K562 (cell line): Measurements from ENCODE around the gene DTL. TPM values are rescaled to one million over a fixed set of nuclear protein-coding genes. Genes with fewer than 3 reads are reported as not detected.
A peak's percentile ranks its signal among the peaks of the same experiment; 100 is the strongest.

Experiments used
- ATF7 ChIP-seq: fragments of 450-650 bp; IDR thresholded peaks from 2 replicates; pipeline ENCODE4 v1.7.1; 2014; ENCODE audit warnings: mild to moderate bottlenecking, moderate library complexity
- C11orf30 ChIP-seq: fragments of 450-650 bp; IDR thresholded peaks from 2 replicates; pipeline ENCODE4 v1.6.1; 2016; ENCODE audit warnings: low read depth, mild to moderate bottlenecking
- CEBPB ChIP-seq: fragments of 450-650 bp; IDR thresholded peaks from 2 replicates; pipeline ENCODE4 v1.6.1; 2016; ENCODE audit warnings: missing genetic modification characterization, missing compliant biosample characterization
- DPF2 ChIP-seq: fragments of 450-650 bp; IDR thresholded peaks from 2 replicates; pipeline ENCODE4 v1.6.1; 2016
- FOSL1 ChIP-seq: fragments of 200-800 bp; sonication (Bioruptor generic); conservative IDR thresholded peaks from 2 replicates; pipeline ENCODE4 v1.6.1; 2016; ENCODE audit warnings: missing genetic modification characterization, missing compliant biosample characterization
- KDM1A ChIP-seq, 2 experiments: fragments of 450-650 bp; IDR thresholded peaks; 2 replicates each; pipeline ENCODE4 v1.6.1; 2016; ENCODE audit warnings: mild to moderate bottlenecking in 2 of 2
- MAFG ChIP-seq: fragments of 450-650 bp; conservative IDR thresholded peaks from 2 replicates; pipeline ENCODE4 v1.6.1; 2016; ENCODE audit warnings: missing genetic modification characterization, missing compliant biosample characterization
- MXI1 ChIP-seq: IDR thresholded peaks from 2 replicates; pipeline ENCODE4 v1.6.1; 2011; ENCODE audit warnings: low read depth, mild to moderate bottlenecking, improper control_type of control experiment, low read length
- TCF3 ChIP-seq: sonication (generic); formaldehyde crosslinking; IDR thresholded peaks from 2 replicates; pipeline ENCODE4 v1.4.0; 2020; ENCODE audit warnings: mild to moderate bottlenecking, missing genetic modification reagents
- TCF7 ChIP-seq: sonication (generic); IDR thresholded peaks from 2 replicates; pipeline ENCODE4 v1.6.1; 2016; ENCODE audit warnings: antibody characterized with exemption, borderline replicate concordance
- ZNF121 ChIP-seq: sonication (generic); formaldehyde crosslinking; conservative IDR thresholded peaks from 2 replicates; pipeline ENCODE4 v1.8.0; 2022; ENCODE audit warnings: missing genetic modification reagents
- polyA plus RNA-seq, 8 experiments: library from polyadenylated mRNA; depleted of rRNA in 4 of 8; stranded (reverse) in 5 of 8; unstranded in 3 of 8; fragments of >200 nt; fragmentation: Nextera tagmentation in 2 of 8; fragmentation: Illumina TruSeq in 1 of 8; extraction: Ambion mirVana in 2 of 8; extraction: Trizol in 1 of 8; gene quantifications; 2 replicates each; pipeline versions ENCODE4 v1.2.1 to v1.2.3, GENCODE V29; 2011 to 2014; ENCODE audit warnings: inconsistent platforms in 1 of 8, missing spikeins in 1 of 8
- total RNA-seq, 7 experiments: library from RNA; depleted of rRNA in 6 of 7; stranded (reverse); fragments of >200 nt in 6 of 7; fragmentation: Illumina TruSeq in 2 of 7; extraction: Trizol in 2 of 7; gene quantifications; 2 replicates each; pipeline versions ENCODE4 v1.2.1 to v1.2.3, GENCODE V29; 2011 to 2021; ENCODE audit warnings: low replicate concordance in 1 of 7
- TF ChIP-seq, protein P1 (sequence below): IDR thresholded peaks from 2 replicates; pipeline ENCODE4 v1.6.1; 2011; ENCODE audit warnings: borderline replicate concordance, low read depth, mild to moderate bottlenecking, moderate library complexity, low read length; ENCODE audit not compliant: insufficient read depth, poor library complexity, severe bottlenecking
- TF ChIP-seq, protein P2 (sequence below): fragments of 450-650 bp; formaldehyde crosslinking; conservative IDR thresholded peaks from 2 replicates; pipeline ENCODE4 v1.4.0; 2022; ENCODE audit warnings: mild to moderate bottlenecking, missing genetic modification characterization
- TF ChIP-seq, protein P3 (sequence below): fragments of 450-650 bp; formaldehyde crosslinking; IDR thresholded peaks from 2 replicates; pipeline ENCODE4 v1.4.0; 2020; ENCODE audit warnings: mild to moderate bottlenecking, mixed read lengths
- TF ChIP-seq, protein P4 (sequence below), 2 experiments: fragments of 450-650 bp; formaldehyde crosslinking in 1 of 2; IDR thresholded peaks; 2 replicates each; pipeline versions ENCODE4 v1.4.0 to v1.6.1; 2014 to 2020; ENCODE audit warnings: mild to moderate bottlenecking in 2 of 2, borderline replicate concordance in 1 of 2, low read depth in 1 of 2

The DTL gene
- total and polyA plus RNA-seq, 9 of the 15 experiments (the other 6 are each of a cell fraction or from before 2014, with no cell fraction given), result 38.3 to 81.0 (median 63.2) TPM

DNA sequence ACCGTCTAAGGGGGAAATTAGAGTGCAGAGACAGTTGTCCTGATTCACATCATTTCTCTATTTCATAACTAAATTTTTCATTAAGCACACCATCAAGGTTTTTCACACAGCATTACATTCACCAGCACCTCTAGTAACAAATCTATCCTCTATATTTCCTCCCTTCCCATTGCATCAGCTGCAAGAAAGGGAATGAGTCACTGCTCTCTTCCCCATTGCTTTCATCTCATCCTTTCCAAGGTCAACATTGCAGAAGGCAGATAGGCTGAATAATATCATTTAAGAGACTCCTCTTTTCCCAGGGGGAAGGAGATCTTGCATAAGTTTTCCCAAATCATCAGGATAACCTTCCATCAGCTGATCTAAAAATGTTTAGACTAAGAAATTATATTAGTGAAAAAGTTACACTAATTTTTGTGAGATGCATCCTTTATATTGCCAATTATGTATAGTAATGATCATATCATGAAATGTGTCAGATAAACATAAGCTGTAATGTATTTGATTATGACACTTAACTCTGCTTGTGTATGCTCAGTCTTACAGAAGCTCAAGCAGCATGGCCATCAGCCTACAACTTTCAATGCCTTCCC lies 4.5 kb upstream of the DTL start (continued):
- no peak for TF ChIP-seq MAFG
- no peak for TF ChIP-seq MXI1
- TF ChIP-seq ATF7, result peak; percentile 83
- TF ChIP-seq C11orf30, result peak; percentile 25; the same call in 1 of the 2 replicates
- TF ChIP-seq DPF2, result peak; percentile 86
- TF ChIP-seq, protein P1, sequence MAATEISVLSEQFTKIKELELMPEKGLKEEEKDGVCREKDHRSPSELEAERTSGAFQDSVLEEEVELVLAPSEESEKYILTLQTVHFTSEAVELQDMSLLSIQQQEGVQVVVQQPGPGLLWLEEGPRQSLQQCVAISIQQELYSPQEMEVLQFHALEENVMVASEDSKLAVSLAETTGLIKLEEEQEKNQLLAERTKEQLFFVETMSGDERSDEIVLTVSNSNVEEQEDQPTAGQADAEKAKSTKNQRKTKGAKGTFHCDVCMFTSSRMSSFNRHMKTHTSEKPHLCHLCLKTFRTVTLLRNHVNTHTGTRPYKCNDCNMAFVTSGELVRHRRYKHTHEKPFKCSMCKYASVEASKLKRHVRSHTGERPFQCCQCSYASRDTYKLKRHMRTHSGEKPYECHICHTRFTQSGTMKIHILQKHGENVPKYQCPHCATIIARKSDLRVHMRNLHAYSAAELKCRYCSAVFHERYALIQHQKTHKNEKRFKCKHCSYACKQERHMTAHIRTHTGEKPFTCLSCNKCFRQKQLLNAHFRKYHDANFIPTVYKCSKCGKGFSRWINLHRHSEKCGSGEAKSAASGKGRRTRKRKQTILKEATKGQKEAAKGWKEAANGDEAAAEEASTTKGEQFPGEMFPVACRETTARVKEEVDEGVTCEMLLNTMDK, result no peak
- TF ChIP-seq TCF3 (CRISPR knock-in tag), result peak; percentile 45; the same call in 1 of the 2 replicates
- TF ChIP-seq, protein P2, sequence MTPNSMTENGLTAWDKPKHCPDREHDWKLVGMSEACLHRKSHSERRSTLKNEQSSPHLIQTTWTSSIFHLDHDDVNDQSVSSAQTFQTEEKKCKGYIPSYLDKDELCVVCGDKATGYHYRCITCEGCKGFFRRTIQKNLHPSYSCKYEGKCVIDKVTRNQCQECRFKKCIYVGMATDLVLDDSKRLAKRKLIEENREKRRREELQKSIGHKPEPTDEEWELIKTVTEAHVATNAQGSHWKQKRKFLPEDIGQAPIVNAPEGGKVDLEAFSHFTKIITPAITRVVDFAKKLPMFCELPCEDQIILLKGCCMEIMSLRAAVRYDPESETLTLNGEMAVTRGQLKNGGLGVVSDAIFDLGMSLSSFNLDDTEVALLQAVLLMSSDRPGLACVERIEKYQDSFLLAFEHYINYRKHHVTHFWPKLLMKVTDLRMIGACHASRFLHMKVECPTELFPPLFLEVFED (CRISPR knock-in tag), result peak; percentile 66; the same call in 1 of the 2 replicates
- TF ChIP-seq, protein P3, sequence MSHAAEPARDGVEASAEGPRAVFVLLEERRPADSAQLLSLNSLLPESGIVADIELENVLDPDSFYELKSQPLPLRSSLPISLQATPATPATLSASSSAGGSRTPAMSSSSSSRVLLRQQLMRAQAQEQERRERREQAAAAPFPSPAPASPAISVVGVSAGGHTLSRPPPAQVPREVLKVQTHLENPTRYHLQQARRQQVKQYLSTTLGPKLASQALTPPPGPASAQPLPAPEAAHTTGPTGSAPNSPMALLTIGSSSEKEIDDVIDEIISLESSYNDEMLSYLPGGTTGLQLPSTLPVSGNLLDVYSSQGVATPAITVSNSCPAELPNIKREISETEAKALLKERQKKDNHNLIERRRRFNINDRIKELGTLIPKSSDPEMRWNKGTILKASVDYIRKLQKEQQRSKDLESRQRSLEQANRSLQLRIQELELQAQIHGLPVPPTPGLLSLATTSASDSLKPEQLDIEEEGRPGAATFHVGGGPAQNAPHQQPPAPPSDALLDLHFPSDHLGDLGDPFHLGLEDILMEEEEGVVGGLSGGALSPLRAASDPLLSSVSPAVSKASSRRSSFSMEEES, result no peak
- TF ChIP-seq KDM1A (IDR thresholded peaks at IDR 0.05), result 0 out of 4 replicates have a peak, but pooled peaks of 1 of the 2 experiments have one; percentile 5
- TF ChIP-seq, protein P4, sequence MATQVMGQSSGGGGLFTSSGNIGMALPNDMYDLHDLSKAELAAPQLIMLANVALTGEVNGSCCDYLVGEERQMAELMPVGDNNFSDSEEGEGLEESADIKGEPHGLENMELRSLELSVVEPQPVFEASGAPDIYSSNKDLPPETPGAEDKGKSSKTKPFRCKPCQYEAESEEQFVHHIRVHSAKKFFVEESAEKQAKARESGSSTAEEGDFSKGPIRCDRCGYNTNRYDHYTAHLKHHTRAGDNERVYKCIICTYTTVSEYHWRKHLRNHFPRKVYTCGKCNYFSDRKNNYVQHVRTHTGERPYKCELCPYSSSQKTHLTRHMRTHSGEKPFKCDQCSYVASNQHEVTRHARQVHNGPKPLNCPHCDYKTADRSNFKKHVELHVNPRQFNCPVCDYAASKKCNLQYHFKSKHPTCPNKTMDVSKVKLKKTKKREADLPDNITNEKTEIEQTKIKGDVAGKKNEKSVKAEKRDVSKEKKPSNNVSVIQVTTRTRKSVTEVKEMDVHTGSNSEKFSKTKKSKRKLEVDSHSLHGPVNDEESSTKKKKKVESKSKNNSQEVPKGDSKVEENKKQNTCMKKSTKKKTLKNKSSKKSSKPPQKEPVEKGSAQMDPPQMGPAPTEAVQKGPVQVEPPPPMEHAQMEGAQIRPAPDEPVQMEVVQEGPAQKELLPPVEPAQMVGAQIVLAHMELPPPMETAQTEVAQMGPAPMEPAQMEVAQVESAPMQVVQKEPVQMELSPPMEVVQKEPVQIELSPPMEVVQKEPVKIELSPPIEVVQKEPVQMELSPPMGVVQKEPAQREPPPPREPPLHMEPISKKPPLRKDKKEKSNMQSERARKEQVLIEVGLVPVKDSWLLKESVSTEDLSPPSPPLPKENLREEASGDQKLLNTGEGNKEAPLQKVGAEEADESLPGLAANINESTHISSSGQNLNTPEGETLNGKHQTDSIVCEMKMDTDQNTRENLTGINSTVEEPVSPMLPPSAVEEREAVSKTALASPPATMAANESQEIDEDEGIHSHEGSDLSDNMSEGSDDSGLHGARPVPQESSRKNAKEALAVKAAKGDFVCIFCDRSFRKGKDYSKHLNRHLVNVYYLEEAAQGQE (IDR thresholded peaks at IDR 0.05; ENCODE audit: borderline replicate concordance), result peak; percentile 8; the same call in 1 of the 2 replicates
- TF ChIP-seq, protein P4 (CRISPR knock-in tag; IDR thresholded peaks at IDR 0.05; ENCODE audit: low read depth), result no peak
- TF ChIP-seq ZNF121 (CRISPR knock-in tag), result no peak
- TF ChIP-seq CEBPB (tag), result peak; percentile 77
- peak; percentile 98 for TF ChIP-seq FOSL1 (tag)
- TF ChIP-seq TCF7, result peak; percentile 84
